Measurements from ENCODE around the gene NPAS3.

The NPAS3 gene

DNA sequence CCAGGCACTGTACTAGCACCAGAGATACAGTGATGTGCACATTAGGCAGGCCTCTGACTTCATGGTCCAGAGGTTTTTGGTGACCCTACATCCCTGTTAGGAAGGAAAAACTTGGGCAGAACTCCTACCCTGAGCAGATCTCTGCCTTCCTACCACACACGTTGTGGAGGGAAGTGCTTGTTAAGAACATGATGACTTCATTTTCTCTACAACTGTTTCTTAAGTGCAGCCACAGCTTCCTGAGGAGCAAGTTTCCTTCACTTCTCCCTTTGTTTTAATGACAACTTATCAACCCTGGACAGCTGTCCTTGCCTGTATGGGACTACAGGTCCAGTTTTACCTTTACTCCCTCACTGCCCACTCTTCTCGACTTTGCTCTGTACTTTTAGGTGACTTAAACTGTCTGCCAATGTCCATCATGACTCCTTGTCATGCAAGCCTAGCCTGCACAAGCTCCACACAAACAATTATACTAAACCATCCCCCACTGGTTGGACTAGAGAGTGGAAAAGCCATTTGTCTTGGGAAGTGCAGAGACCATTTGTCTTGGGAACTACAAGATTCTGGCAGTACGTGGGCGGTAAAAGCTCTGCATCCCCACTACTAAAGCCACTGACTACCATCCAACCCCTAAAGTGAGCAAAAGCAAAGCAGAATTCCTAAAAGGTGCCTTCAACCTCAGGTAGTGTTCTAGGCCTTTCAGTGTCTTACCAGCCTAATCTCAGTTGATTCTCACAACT is 652.4 kb downstream of the NPAS3 start:
- H3K4me3 ChIP-seq (ENCODE audit: low read depth, low read length): no peak overlapping the region
- TF ChIP-seq CTCF (IDR thresholded peaks at IDR 0.05; ENCODE audit: low read depth, low read length): no peak

DNA sequence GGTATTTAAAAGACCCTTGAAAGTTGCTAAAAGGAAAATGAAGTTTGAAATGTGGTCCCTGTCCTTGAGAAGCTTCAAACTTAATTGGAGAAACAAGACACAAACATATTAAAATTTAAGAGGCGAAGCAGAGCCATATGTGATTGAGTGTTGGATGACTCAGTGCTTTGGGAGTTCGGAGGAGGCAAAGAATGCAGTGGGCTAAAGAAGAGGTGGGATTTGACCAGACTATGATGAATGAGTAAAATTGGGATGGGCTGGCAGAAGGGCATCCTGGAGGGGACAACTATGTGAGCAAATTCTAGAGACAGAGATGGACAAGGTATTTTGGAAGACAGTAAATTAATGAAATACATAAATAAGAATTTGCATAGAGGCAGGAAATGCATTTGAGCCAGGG is 653.6 kb downstream of the NPAS3 start:
- H3K4me3 ChIP-seq (ENCODE audit: low read depth, low read length): no peak overlapping the region
- no peak for TF ChIP-seq CTCF (IDR thresholded peaks at IDR 0.05; ENCODE audit: low read depth, low read length)

DNA sequence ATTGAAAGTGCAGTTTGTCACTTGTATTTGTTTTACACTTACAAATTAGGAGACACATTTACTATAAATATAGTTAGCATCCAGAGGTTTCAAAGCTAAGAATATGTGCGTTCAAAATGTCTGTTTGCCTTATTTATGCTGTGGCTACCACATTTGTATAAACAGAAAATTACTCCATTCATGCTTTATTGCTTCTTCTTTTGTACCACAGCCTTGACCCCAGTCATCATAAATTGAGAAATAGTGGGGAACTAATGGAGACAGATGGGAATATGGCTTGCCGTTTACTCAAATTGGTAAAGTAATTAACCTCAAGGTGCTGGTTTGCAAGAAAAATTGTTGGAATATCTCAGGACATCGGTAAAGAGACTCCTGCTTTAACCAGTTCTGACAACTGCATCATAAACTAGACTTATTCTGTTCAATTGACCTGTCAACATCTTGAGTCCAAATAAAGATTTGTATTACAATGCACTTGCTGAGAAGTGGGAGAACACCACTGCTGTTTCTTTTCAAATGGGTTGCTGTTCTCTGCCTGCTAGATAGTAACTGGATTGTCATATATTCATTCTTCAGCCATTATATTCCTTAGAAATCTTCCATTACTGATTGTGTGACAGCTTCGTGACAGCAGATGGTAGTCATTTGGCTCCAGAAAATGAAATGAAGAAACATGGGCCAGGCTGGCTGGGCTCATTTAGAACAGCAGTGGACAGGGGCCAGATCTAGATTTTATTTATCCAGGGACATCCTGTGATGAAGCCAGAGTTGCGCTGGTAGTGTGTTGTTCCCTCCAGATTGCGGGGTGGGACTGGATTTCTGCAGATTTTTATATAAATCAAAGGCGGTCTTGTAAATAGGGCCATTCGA is 657.8 kb downstream of the NPAS3 start:
- H3K4me3 ChIP-seq (ENCODE audit: low read depth, low read length): no peak overlapping the region
- no peak for TF ChIP-seq CTCF (IDR thresholded peaks at IDR 0.05; ENCODE audit: low read depth, low read length)

DNA sequence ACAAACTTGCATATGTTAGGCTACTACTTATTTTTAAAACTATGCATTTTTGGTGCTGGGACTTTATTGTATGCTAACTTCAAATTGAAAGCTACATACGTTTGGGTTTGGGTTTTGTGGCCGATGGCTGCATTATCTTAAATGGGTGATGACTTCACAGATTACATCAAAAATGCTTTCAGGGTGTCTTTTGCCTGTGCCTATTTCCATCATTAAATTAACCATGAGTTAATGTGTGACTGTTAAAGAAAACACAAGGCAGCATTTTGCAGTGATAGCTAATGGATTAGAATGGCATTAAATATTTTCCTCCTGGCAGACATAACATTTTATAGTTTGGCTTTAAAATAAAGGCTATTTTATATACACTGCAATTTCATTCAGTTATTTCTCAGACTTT is 659.9 kb downstream of the NPAS3 start:
- TF ChIP-seq CTCF (IDR thresholded peaks at IDR 0.05; ENCODE audit: low read depth, low read length): no peak
- no peak overlapping the region for H3K4me3 ChIP-seq (ENCODE audit: low read depth, low read length)

GRCh38 chr14:33602396-33602795 is 663.7 kb downstream of the NPAS3 start:
- no peak for TF ChIP-seq CTCF (IDR thresholded peaks at IDR 0.05; ENCODE audit: low read depth, low read length)
- no peak overlapping the region for H3K4me3 ChIP-seq (ENCODE audit: low read depth, low read length)

DNA sequence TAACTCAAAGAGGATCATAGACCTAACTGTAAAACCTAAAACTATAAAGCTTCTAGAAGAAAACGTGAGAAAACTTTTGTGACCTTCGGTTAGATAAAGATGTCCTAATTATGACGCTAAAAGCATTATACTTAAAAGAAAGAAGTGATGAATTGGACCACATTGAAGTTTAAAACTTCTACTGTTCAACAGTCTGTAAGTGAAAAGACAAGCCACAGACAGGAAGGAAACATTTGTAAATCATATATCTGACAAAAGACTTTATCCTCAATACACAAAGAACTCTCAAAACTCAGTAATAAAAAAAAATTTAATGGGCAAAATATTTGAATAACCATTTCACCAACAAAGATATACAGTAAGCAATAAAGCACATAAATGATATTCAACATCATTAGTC is 667.9 kb downstream of the NPAS3 start:
- TF ChIP-seq CTCF (IDR thresholded peaks at IDR 0.05; ENCODE audit: low read depth, low read length): no peak
- no peak overlapping the region for H3K4me3 ChIP-seq (ENCODE audit: low read depth, low read length)

DNA sequence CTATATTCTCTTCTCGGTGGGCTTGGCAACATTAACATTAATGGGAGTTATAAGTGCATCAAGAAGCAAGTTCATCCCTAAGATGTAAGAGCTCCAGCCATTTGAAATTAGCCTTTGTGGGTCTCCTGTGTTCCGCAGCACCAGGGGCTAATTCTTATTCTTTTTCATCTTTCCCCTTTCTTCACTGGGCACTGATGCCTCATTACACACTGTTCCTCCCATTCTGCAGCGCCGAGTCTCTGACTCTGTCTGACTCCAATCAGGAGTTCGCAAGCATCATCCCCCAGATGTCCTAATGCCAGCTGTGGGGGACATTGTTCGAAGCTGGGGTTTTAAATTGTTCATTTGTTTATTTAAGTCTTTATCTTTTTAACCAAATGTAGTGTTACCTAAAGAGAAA is 670.9 kb downstream of the NPAS3 start:
- TF ChIP-seq CTCF (IDR thresholded peaks at IDR 0.05; ENCODE audit: low read depth, low read length): no peak
- H3K4me3 ChIP-seq (ENCODE audit: low read depth, low read length): no peak overlapping the region

Measured in WI38 (cell line).